GM23338 (cell line): ENCODE measurements around the gene CNTNAP2. TPM values are rescaled to one million over a fixed set of nuclear protein-coding genes. Genes with fewer than 3 reads are reported as not detected.

Source experiments
- ATAC-seq: fragments of 200-7000 bp; cut with Tn5 transposase; 3 replicates; pipeline ENCODE4 v1.9.1; 2020
- DNase-seq: peaks from one replicate; pipeline ENCODE4 v3.0.0-alpha.2; 2015; ENCODE audit warnings: low spot score
- H2AFZ ChIP-seq: fragments of 200-600 bp; sonication (generic); 2 replicates; pipeline ENCODE4 v1.8.0; 2016; ENCODE audit warnings: antibody characterized with exemption, mild to moderate bottlenecking, moderate library complexity
- H3F3A ChIP-seq: fragments of 200-600 bp; sonication (generic); replicated peaks from 2 replicates; pipeline ENCODE4 v1.8.0; 2017; ENCODE audit warnings: antibody characterized with exemption, mixed run types, low read depth
- H3K27ac ChIP-seq: fragments of 200-600 bp; sonication (generic); 2 replicates; pipeline ENCODE4 v1.6.1; 2016; ENCODE audit warnings: low read depth
- H3K27me3 ChIP-seq: fragments of 200-600 bp; sonication (generic); 2 replicates; pipeline ENCODE4 v1.8.0; 2016; ENCODE audit warnings: mild to moderate bottlenecking, mixed run types, moderate library complexity; ENCODE audit not compliant: insufficient read depth
- H3K36me3 ChIP-seq: fragments of 200-600 bp; sonication (generic); 2 replicates; pipeline ENCODE4 v1.8.0; 2016; ENCODE audit warnings: mild to moderate bottlenecking; ENCODE audit not compliant: insufficient read depth
- H3K4me1 ChIP-seq: fragments of 200-600 bp; sonication (generic); 2 replicates; pipeline ENCODE4 v1.8.0; 2016; ENCODE audit warnings: mild to moderate bottlenecking, moderate library complexity; ENCODE audit not compliant: insufficient read depth
- H3K4me2 ChIP-seq: fragments of 200-600 bp; sonication (generic); 2 replicates; pipeline ENCODE4 v1.7.1; 2017; ENCODE audit warnings: mixed run types
- H3K4me3 ChIP-seq: fragments of 200-600 bp; sonication (generic); 2 replicates; pipeline ENCODE4 v1.6.1; 2016; ENCODE audit warnings: mixed run types
- H3K79me2 ChIP-seq: fragments of 200-600 bp; sonication (generic); replicated peaks from 2 replicates; pipeline ENCODE4 v1.8.0; 2017; ENCODE audit warnings: mild to moderate bottlenecking; ENCODE audit not compliant: insufficient read depth
- H3K9me2 ChIP-seq: fragments of 200-600 bp; sonication (generic); 2 replicates; pipeline ENCODE4 v1.8.0; 2017; ENCODE audit not compliant: insufficient read depth
- H4K20me1 ChIP-seq: fragments of 200-600 bp; sonication (generic); replicated peaks from 2 replicates; pipeline ENCODE4 v1.8.0; 2017; ENCODE audit warnings: mild to moderate bottlenecking; ENCODE audit not compliant: insufficient read depth
- H3K27ac Mint-ChIP-seq: 2 replicates; pipeline ENCODE4 v1.8.0; 2020; ENCODE audit warnings: inconsistent platforms, mild to moderate bottlenecking, moderate library complexity, mixed read lengths
- H3K27me3 Mint-ChIP-seq: 3 replicates; pipeline ENCODE4 v1.8.0; 2022; ENCODE audit warnings: low read depth, mild to moderate bottlenecking, moderate library complexity, mixed read lengths, inconsistent platforms; ENCODE audit not compliant: insufficient read depth, poor library complexity
- H3K36me3 Mint-ChIP-seq: 3 replicates; pipeline ENCODE4 v1.8.0; 2021; ENCODE audit warnings: low read depth, mild to moderate bottlenecking, inconsistent platforms, moderate library complexity, mixed read lengths
- H3K4me1 Mint-ChIP-seq: 3 replicates; pipeline ENCODE4 v1.8.0; 2020; ENCODE audit warnings: mild to moderate bottlenecking, inconsistent platforms, mixed read lengths
- H3K4me3 Mint-ChIP-seq: 3 replicates; pipeline ENCODE4 v1.8.0; 2021; ENCODE audit warnings: moderate library complexity, mild to moderate bottlenecking, inconsistent platforms, mixed read lengths
- H3K9me3 Mint-ChIP-seq: 3 replicates; pipeline ENCODE4 v1.8.0; 2020; ENCODE audit warnings: moderate library complexity, mild to moderate bottlenecking, inconsistent platforms, mixed read lengths
- CREB1 ChIP-seq: fragments of 250-450 bp; sonication (Bioruptor Pico); IDR thresholded peaks from 2 replicates; pipeline ENCODE4 v1.5.0; 2020; ENCODE audit warnings: low read depth, mild to moderate bottlenecking, moderate library complexity
- CTCF ChIP-seq, 2 experiments: fragments of 200-600 bp in 1 of 2; sonication (generic) in 1 of 2; conservative IDR thresholded peaks; 2 replicates each; pipeline versions ENCODE4 v1.5.1 to v1.6.1; 2016 to 2017; ENCODE audit warnings: antibody characterized with exemption in 2 of 2, low read depth in 2 of 2, mild to moderate bottlenecking in 2 of 2, moderate library complexity in 1 of 2
- ETS1 ChIP-seq: IDR thresholded peaks from 2 replicates; pipeline ENCODE4 v1.6.1; 2016; ENCODE audit warnings: antibody characterized with exemption
- EZH2 ChIP-seq: fragments of 200-600 bp; sonication (generic); IDR thresholded peaks from one replicate; pipeline ENCODE4 v1.8.0; 2017; ENCODE audit warnings: antibody characterized with exemption, mild to moderate bottlenecking, low read depth; ENCODE audit not compliant: unreplicated experiment
- EZH2phosphoT487 ChIP-seq: fragments of 200-600 bp; sonication (generic); IDR thresholded peaks from one replicate; pipeline ENCODE4 v1.8.1; 2018; ENCODE audit warnings: antibody characterized with exemption; ENCODE audit not compliant: unreplicated experiment
- NANOG ChIP-seq: IDR thresholded peaks from 2 replicates; pipeline ENCODE4 v1.6.1; 2016; ENCODE audit warnings: antibody characterized with exemption, borderline replicate concordance
- POLR2AphosphoS5 ChIP-seq: IDR thresholded peaks from 2 replicates; pipeline ENCODE4 v1.6.1; 2016; ENCODE audit warnings: antibody characterized with exemption, low read depth
- REST ChIP-seq: IDR thresholded peaks from one replicate; pipeline ENCODE4 v1.6.1; 2018; ENCODE audit warnings: antibody characterized with exemption; ENCODE audit not compliant: unreplicated experiment
- ZNF114 ChIP-seq: fragments of 250-450 bp; sonication (Bioruptor Pico); IDR thresholded peaks from 2 replicates; pipeline ENCODE4 v1.5.0; 2020; ENCODE audit warnings: mild to moderate bottlenecking, moderate library complexity
- ZNF331 ChIP-seq: fragments of 250-450 bp; sonication (Bioruptor Pico); IDR thresholded peaks from 2 replicates; pipeline ENCODE4 v1.5.0; 2020; ENCODE audit warnings: low read depth, mild to moderate bottlenecking, moderate library complexity
- ZNF462 ChIP-seq: fragments of 250-450 bp; sonication (Bioruptor Pico); IDR thresholded peaks from 2 replicates; pipeline ENCODE4 v1.5.0; 2020; ENCODE audit warnings: mild to moderate bottlenecking, moderate library complexity
- polyA plus RNA-seq: library from polyadenylated mRNA; unstranded; fragments of >200 nt; fragmentation: Nextera tagmentation; extraction: Ambion mirVana; gene quantifications from 2 replicates; pipeline ENCODE4 v1.2.1, GENCODE V29; 2016
- total RNA-seq: library from RNA; depleted of rRNA; stranded (reverse); fragments of >200 nt; shearing (Covaris generic); gene quantifications from 2 replicates; pipeline ENCODE4 v1.2.3, GENCODE V29; 2014

Gene CNTNAP2
- total and polyA plus RNA-seq, 2 experiments from 2014 or later, result 38.2 to 61.3 TPM

GRCh38 chr7:148390381-148390780, 2273.8 kb downstream of the CNTNAP2 start (continued):
- TF ChIP-seq NANOG (no peak), REST (no peak)

GRCh38 chr7:148391591-148391990, 2275.0 kb downstream of the CNTNAP2 start:
- no peak overlapping the region for H2AFZ ChIP-seq
- DNase-seq (no peak), ATAC-seq (no peak)
- H3K27ac Mint-ChIP-seq, result no peak overlapping the region
- H4K20me1 ChIP-seq, result no peaks in the 10 kb centered on the region
- H3K4me3 ChIP-seq, result no peak overlapping the region
- peaks cover 23% of the 10 kb centered on the region for H3K79me2 ChIP-seq
- peaks cover 12% of the 10 kb centered on the region for H3K36me3 ChIP-seq
- peaks cover 53% of the 10 kb centered on the region for H3K4me1 Mint-ChIP-seq
- H3K27me3 Mint-ChIP-seq, result peaks cover 10% of the 10 kb centered on the region
- peaks cover 43% of the 10 kb centered on the region for H3K36me3 Mint-ChIP-seq
- H3K4me2 ChIP-seq, result no peak overlapping the region
- H3F3A ChIP-seq, result no peaks in the 10 kb centered on the region; the same call in 1 of the 2 replicates
- H3K9me2 ChIP-seq, result 0 out of 2 replicates have a peak, but pooled peaks cover 3% of the 10 kb centered on the region
- H3K27me3 ChIP-seq, result no peaks in the 10 kb centered on the region
- H3K4me3 Mint-ChIP-seq, result no peak overlapping the region
- peaks cover 44% of the 10 kb centered on the region for H3K4me1 ChIP-seq
- H3K27ac ChIP-seq, result no peak overlapping the region
- peaks cover 30% of the 10 kb centered on the region for H3K9me3 Mint-ChIP-seq
- no peak for TF ChIP-seq ZNF462
- TF ChIP-seq CREB1 (CRISPR knock-in tag), result no peak
- TF ChIP-seq NANOG, result no peak
- no peak for TF ChIP-seq EZH2
- TF ChIP-seq ETS1, result no peak
- no peak for TF ChIP-seq POLR2AphosphoS5
- TF ChIP-seq ZNF114, result no peak
- TF ChIP-seq ZNF331 (CRISPR knock-in tag), result no peak
- TF ChIP-seq CTCF (conservative IDR thresholded peaks at IDR 0.05; ENCODE audit: low read depth in 2 of 2), result no peak
- no peak for TF ChIP-seq EZH2phosphoT487
